WTC11 (cell line): ENCODE measurements around the gene MITF. TPM values are rescaled to one million over a fixed set of nuclear protein-coding genes. Genes with fewer than 3 reads are reported as not detected.

Experiments
- ATAC-seq: fragments of 200-7000 bp; cut with Tn5 transposase; 2 replicates; pipeline ENCODE4 v1.10.0; 2021; ENCODE audit warnings: mild to moderate bottlenecking, moderate library complexity
- CTCF ChIA-PET: fragments of 300-600 bp; sonication (Branson Sonifier 250); formaldehyde crosslinking; loops from one replicate; lab custom pipeline; 2021; ENCODE audit warnings: antibody characterized with exemption; lab: Charles Lee
- POLR2A ChIA-PET: fragments of 350-600 bp; sonication (Branson Sonifier 250); formaldehyde crosslinking; loops from one replicate; lab custom pipeline; 2021; ENCODE audit warnings: antibody characterized with exemption; lab: Charles Lee
- DNase-seq: peaks from one replicate; pipeline ENCODE4 v3.0.0; 2021; ENCODE audit warnings: low spot score
- H3K27ac Mint-ChIP-seq: 2 replicates; pipeline ENCODE4 v1.8.0; 2021; ENCODE audit warnings: mixed read lengths
- H3K27me3 Mint-ChIP-seq: 2 replicates; pipeline ENCODE4 v1.8.0; 2021; ENCODE audit warnings: low read depth, mild to moderate bottlenecking, moderate library complexity, mixed read lengths
- H3K36me3 Mint-ChIP-seq: 2 replicates; pipeline ENCODE4 v1.8.0; 2021; ENCODE audit warnings: mixed read lengths
- H3K4me1 Mint-ChIP-seq: 2 replicates; pipeline ENCODE4 v1.8.0; 2022; ENCODE audit warnings: mixed read lengths
- H3K4me3 Mint-ChIP-seq: 2 replicates; pipeline ENCODE4 v1.8.0; 2021; ENCODE audit warnings: mild to moderate bottlenecking, moderate library complexity, mixed read lengths
- H3K9me3 Mint-ChIP-seq: 2 replicates; pipeline ENCODE4 v1.8.0; 2021; ENCODE audit warnings: mixed read lengths
- CBFB ChIP-seq: sonication (generic); formaldehyde crosslinking; IDR thresholded peaks from 2 replicates; pipeline ENCODE4 v1.8.1; 2022; ENCODE audit warnings: mild to moderate bottlenecking, low read depth, missing genetic modification reagents
- CREB1 ChIP-seq: sonication (generic); formaldehyde crosslinking; IDR thresholded peaks from 2 replicates; pipeline ENCODE4 v1.8.0; 2023; ENCODE audit warnings: mild to moderate bottlenecking, missing genetic modification reagents
- CREM ChIP-seq: sonication (generic); formaldehyde crosslinking; IDR thresholded peaks from 2 replicates; pipeline ENCODE4 v1.8.1; 2022; ENCODE audit warnings: mild to moderate bottlenecking, missing genetic modification reagents, moderate library complexity
- EMX1 ChIP-seq: fragments of 250-450 bp; sonication (Bioruptor Pico); IDR thresholded peaks from 2 replicates; pipeline ENCODE4 v1.8.0; 2021; ENCODE audit warnings: mild to moderate bottlenecking
- ESRRA ChIP-seq: sonication (generic); formaldehyde crosslinking; IDR thresholded peaks from 2 replicates; pipeline ENCODE4 v1.8.1; 2022; ENCODE audit warnings: mild to moderate bottlenecking, missing genetic modification reagents, borderline replicate concordance
- ETV6 ChIP-seq: sonication (generic); formaldehyde crosslinking; IDR thresholded peaks from 2 replicates; pipeline ENCODE4 v1.8.1; 2022; ENCODE audit warnings: mild to moderate bottlenecking, missing genetic modification reagents
- GABPB1 ChIP-seq: sonication (generic); formaldehyde crosslinking; IDR thresholded peaks from 2 replicates; pipeline ENCODE4 v1.8.1; 2023; ENCODE audit warnings: mild to moderate bottlenecking, missing genetic modification reagents
- GRHL2 ChIP-seq: fragments of 250-450 bp; sonication (Bioruptor Pico); IDR thresholded peaks from 2 replicates; pipeline ENCODE4 v1.8.0; 2022; ENCODE audit warnings: mild to moderate bottlenecking, moderate library complexity; ENCODE audit not compliant: insufficient replicate concordance, severe bottlenecking
- GTF2I ChIP-seq: fragments of 250-450 bp; sonication (Bioruptor Pico); conservative IDR thresholded peaks from 2 replicates; pipeline ENCODE4 v1.4.0; 2021; ENCODE audit warnings: mild to moderate bottlenecking
- MYBL2 ChIP-seq: sonication (generic); formaldehyde crosslinking; IDR thresholded peaks from 2 replicates; pipeline ENCODE4 v1.8.1; 2023; ENCODE audit warnings: mild to moderate bottlenecking, moderate library complexity, missing genetic modification reagents
- PRRX2 ChIP-seq: fragments of 250-450 bp; sonication (Bioruptor Pico); IDR thresholded peaks from 2 replicates; pipeline ENCODE4 v1.8.0; 2021; ENCODE audit warnings: mild to moderate bottlenecking
- TCF7 ChIP-seq: sonication (generic); formaldehyde crosslinking; IDR thresholded peaks from 2 replicates; pipeline ENCODE4 v1.8.0; 2022; ENCODE audit warnings: mild to moderate bottlenecking, low read depth, missing genetic modification reagents, moderate library complexity
- USF2 ChIP-seq: sonication (generic); formaldehyde crosslinking; IDR thresholded peaks from 2 replicates; pipeline ENCODE4 v1.8.1; 2023; ENCODE audit warnings: mild to moderate bottlenecking, missing genetic modification reagents, moderate library complexity
- ZNF121 ChIP-seq: sonication (generic); formaldehyde crosslinking; IDR thresholded peaks from 2 replicates; pipeline ENCODE4 v1.8.0; 2023; ENCODE audit warnings: missing genetic modification reagents
- ZNF219 ChIP-seq: sonication (generic); formaldehyde crosslinking; IDR thresholded peaks from 2 replicates; pipeline ENCODE4 v1.8.0; 2023; ENCODE audit warnings: missing genetic modification reagents, mild to moderate bottlenecking, borderline replicate concordance
- ZNF232 ChIP-seq: sonication (generic); formaldehyde crosslinking; IDR thresholded peaks from 2 replicates; pipeline ENCODE4 v1.8.0; 2022; ENCODE audit warnings: mild to moderate bottlenecking, missing genetic modification reagents
- ZNF263 ChIP-seq: sonication (generic); formaldehyde crosslinking; IDR thresholded peaks from 2 replicates; pipeline ENCODE4 v1.8.1; 2022; ENCODE audit warnings: low read depth, mild to moderate bottlenecking, moderate library complexity, missing genetic modification reagents
- ZNF423 ChIP-seq: fragments of 250-450 bp; sonication (Bioruptor Pico); IDR thresholded peaks from 2 replicates; pipeline ENCODE4 v2.1.2; 2022; ENCODE audit warnings: mild to moderate bottlenecking, moderate library complexity
- total RNA-seq: library from RNA; stranded (reverse); gene quantifications from 3 replicates; pipeline ENCODE4 v1.2.3, GENCODE V29; 2021
- TF ChIP-seq, protein P1 (sequence below): sonication (generic); formaldehyde crosslinking; IDR thresholded peaks from 2 replicates; pipeline ENCODE4 v1.8.0; 2023; ENCODE audit warnings: missing genetic modification reagents
- TF ChIP-seq, protein P2 (sequence below): sonication (generic); formaldehyde crosslinking; IDR thresholded peaks from 2 replicates; pipeline ENCODE4 v1.8.1; 2022; ENCODE audit warnings: low read depth, mild to moderate bottlenecking, moderate library complexity, missing genetic modification reagents, borderline replicate concordance
- TF ChIP-seq, protein P3 (sequence below): fragments of 250-450 bp; sonication (Bioruptor Pico); IDR thresholded peaks from 2 replicates; pipeline ENCODE4 v1.9.0; 2021; ENCODE audit warnings: moderate library complexity, mild to moderate bottlenecking, inconsistent platforms, borderline replicate concordance
- TF ChIP-seq, protein P4 (sequence below): sonication (generic); formaldehyde crosslinking; IDR thresholded peaks from 2 replicates; pipeline ENCODE4 v1.8.0; 2023; ENCODE audit warnings: missing genetic modification reagents, mild to moderate bottlenecking, borderline replicate concordance
- TF ChIP-seq, protein P5 (sequence below): sonication (generic); formaldehyde crosslinking; IDR thresholded peaks from 2 replicates; pipeline ENCODE4 v1.8.0; 2022; ENCODE audit warnings: mild to moderate bottlenecking, missing genetic modification reagents
- TF ChIP-seq, protein P6 (sequence below): fragments of 200-600 bp; IDR thresholded peaks from 2 replicates; pipeline ENCODE4 v1.8.0; 2022; ENCODE audit warnings: antibody characterized with exemption

The MITF gene
- total RNA-seq, 1 experiment from 2014 or later = 1.3 TPM

DNA sequence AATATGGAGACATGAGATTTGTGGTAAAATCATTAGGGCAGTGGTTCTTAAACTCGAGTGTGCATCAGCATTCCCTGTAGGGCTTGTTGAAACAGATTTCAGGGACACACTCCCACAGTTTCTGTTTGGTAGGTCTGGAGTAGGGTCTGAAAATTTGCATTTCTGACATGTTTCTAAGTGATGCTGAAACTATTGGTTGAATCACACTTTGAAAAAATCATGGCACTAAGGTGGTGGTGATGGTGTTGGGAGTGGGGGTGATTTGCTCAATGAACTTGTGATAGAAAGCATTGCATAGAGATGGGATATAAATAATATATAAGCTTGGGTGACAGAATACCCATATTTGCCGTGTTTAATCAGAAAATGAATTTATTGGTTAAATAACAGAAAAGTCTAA, 11.3 kb downstream of the MITF start (continued):
- TF ChIP-seq USF2 (CRISPR knock-in tag) (no peak), EMX1 (CRISPR knock-in tag) (no peak), ZNF219 (CRISPR knock-in tag) (no peak), GRHL2 (CRISPR knock-in tag) (no peak), ETV6 (no peak), GABPB1 (no peak), ZNF263 (CRISPR knock-in tag) (no peak), ZNF232 (CRISPR knock-in tag) (no peak), PRRX2 (CRISPR knock-in tag) (no peak), ESRRA (CRISPR knock-in tag) (no peak), CBFB (CRISPR knock-in tag) (no peak)
- TF ChIP-seq, protein P1, sequence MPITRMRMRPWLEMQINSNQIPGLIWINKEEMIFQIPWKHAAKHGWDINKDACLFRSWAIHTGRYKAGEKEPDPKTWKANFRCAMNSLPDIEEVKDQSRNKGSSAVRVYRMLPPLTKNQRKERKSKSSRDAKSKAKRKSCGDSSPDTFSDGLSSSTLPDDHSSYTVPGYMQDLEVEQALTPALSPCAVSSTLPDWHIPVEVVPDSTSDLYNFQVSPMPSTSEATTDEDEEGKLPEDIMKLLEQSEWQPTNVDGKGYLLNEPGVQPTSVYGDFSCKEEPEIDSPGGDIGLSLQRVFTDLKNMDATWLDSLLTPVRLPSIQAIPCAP (CRISPR knock-in tag) = no peak
- TF ChIP-seq, protein P2, sequence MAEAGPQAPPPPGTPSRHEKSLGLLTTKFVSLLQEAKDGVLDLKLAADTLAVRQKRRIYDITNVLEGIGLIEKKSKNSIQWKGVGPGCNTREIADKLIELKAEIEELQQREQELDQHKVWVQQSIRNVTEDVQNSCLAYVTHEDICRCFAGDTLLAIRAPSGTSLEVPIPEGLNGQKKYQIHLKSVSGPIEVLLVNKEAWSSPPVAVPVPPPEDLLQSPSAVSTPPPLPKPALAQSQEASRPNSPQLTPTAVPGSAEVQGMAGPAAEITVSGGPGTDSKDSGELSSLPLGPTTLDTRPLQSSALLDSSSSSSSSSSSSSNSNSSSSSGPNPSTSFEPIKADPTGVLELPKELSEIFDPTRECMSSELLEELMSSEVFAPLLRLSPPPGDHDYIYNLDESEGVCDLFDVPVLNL (CRISPR knock-in tag) = no peak

GRCh38 chr3:69751074-69751476, 11.8 kb downstream of the MITF start:
- ChIA-PET POLR2A (no interaction called here), CTCF (no interaction called here)
- H3K27ac Mint-ChIP-seq = no peak overlapping the region
- peaks cover 29% of the 10 kb centered on the region for H3K9me3 Mint-ChIP-seq
- H3K27me3 Mint-ChIP-seq = peaks cover 6% of the 10 kb centered on the region
- H3K36me3 Mint-ChIP-seq = peaks cover 7% of the 10 kb centered on the region
- no peak for DNase-seq
- no peak for TF ChIP-seq GTF2I (CRISPR knock-in tag)
- no peak for TF ChIP-seq ZNF219 (CRISPR knock-in tag)
- no peak for TF ChIP-seq ZNF121 (CRISPR knock-in tag)
- TF ChIP-seq, protein P3, sequence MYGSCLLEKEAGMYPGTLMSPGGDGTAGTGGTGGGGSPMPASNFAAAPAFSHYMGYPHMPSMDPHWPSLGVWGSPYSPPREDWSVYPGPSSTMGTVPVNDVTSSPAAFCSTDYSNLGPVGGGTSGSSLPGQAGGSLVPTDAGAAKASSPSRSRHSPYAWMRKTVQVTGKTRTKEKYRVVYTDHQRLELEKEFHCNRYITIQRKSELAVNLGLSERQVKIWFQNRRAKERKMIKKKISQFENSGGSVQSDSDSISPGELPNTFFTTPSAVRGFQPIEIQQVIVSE (CRISPR knock-in tag) = no peak
- TF ChIP-seq MYBL2 (CRISPR knock-in tag) = no peak
- no peak for TF ChIP-seq ZNF423 (CRISPR knock-in tag)
- no peak for TF ChIP-seq TCF7 (CRISPR knock-in tag)
- TF ChIP-seq CREB1 = no peak
- TF ChIP-seq, protein P4, sequence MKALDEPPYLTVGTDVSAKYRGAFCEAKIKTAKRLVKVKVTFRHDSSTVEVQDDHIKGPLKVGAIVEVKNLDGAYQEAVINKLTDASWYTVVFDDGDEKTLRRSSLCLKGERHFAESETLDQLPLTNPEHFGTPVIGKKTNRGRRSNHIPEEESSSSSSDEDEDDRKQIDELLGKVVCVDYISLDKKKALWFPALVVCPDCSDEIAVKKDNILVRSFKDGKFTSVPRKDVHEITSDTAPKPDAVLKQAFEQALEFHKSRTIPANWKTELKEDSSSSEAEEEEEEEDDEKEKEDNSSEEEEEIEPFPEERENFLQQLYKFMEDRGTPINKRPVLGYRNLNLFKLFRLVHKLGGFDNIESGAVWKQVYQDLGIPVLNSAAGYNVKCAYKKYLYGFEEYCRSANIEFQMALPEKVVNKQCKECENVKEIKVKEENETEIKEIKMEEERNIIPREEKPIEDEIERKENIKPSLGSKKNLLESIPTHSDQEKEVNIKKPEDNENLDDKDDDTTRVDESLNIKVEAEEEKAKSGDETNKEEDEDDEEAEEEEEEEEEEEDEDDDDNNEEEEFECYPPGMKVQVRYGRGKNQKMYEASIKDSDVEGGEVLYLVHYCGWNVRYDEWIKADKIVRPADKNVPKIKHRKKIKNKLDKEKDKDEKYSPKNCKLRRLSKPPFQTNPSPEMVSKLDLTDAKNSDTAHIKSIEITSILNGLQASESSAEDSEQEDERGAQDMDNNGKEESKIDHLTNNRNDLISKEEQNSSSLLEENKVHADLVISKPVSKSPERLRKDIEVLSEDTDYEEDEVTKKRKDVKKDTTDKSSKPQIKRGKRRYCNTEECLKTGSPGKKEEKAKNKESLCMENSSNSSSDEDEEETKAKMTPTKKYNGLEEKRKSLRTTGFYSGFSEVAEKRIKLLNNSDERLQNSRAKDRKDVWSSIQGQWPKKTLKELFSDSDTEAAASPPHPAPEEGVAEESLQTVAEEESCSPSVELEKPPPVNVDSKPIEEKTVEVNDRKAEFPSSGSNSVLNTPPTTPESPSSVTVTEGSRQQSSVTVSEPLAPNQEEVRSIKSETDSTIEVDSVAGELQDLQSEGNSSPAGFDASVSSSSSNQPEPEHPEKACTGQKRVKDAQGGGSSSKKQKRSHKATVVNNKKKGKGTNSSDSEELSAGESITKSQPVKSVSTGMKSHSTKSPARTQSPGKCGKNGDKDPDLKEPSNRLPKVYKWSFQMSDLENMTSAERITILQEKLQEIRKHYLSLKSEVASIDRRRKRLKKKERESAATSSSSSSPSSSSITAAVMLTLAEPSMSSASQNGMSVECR (CRISPR knock-in tag) = no peak
- TF ChIP-seq, protein P5, sequence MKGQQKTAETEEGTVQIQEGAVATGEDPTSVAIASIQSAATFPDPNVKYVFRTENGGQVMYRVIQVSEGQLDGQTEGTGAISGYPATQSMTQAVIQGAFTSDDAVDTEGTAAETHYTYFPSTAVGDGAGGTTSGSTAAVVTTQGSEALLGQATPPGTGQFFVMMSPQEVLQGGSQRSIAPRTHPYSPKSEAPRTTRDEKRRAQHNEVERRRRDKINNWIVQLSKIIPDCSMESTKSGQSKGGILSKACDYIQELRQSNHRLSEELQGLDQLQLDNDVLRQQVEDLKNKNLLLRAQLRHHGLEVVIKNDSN (CRISPR knock-in tag) = no peak
- TF ChIP-seq CREM = no peak
- TF ChIP-seq, protein P6, sequence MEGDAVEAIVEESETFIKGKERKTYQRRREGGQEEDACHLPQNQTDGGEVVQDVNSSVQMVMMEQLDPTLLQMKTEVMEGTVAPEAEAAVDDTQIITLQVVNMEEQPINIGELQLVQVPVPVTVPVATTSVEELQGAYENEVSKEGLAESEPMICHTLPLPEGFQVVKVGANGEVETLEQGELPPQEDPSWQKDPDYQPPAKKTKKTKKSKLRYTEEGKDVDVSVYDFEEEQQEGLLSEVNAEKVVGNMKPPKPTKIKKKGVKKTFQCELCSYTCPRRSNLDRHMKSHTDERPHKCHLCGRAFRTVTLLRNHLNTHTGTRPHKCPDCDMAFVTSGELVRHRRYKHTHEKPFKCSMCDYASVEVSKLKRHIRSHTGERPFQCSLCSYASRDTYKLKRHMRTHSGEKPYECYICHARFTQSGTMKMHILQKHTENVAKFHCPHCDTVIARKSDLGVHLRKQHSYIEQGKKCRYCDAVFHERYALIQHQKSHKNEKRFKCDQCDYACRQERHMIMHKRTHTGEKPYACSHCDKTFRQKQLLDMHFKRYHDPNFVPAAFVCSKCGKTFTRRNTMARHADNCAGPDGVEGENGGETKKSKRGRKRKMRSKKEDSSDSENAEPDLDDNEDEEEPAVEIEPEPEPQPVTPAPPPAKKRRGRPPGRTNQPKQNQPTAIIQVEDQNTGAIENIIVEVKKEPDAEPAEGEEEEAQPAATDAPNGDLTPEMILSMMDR = no peak
- H3K4me3 Mint-ChIP-seq = no peak overlapping the region
- ATAC-seq = no peak
- no peaks in the 10 kb centered on the region for H3K4me1 Mint-ChIP-seq
